ENCODE measurements around the gene PAK4. TPM values are rescaled to one million over a fixed set of nuclear protein-coding genes. Genes with fewer than 3 reads are reported as not detected.

PAK4 gene
- total and polyA plus RNA-seq, 5 donors from 2014 or later, result 0.87 to 10.9 (median 1.8) TPM

DNA sequence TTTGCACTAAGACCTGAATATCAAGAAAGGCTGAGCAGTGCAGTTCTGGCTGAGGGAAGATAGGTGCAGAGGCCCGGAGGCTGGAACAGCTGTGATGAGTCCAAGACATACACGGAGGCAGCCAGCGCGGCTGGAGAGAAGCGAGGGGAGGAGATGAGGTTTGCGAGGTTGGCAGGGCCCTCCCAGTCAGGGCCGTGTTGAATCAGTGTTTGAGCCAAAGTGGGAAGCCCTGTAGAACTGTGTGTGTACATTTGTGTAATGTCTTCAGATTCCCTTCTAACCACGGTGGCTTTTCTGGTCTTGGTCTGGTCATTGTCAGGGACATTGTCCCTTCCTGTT lies 34.9 kb downstream of the PAK4 start:
- Mint-ChIP-seq H3K9me3 (no peaks in the 10 kb centered on the region), H3K4me3 (no peak overlapping the region), H3K4me1 (peaks cover 0 to 25% (median 3%) of the 10 kb centered on the region in 4 donors), H3K27ac (no peak overlapping the region), H3K27me3 (no peaks in the 10 kb centered on the region), H3K36me3 (no peaks in the 10 kb centered on the region)
- no peaks in the 10 kb centered on the region for H3K9me3 ChIP-seq (ENCODE audit: control insufficient read depth in 2 of 2, low read length in 2 of 2)
- ATAC-seq (ENCODE audit: low read depth in 2 of 2) (no peak), DNase-seq (no peak)
- no peak overlapping the region for H3K27ac ChIP-seq (ENCODE audit: insufficient read depth, low read length, poor library complexity, severe bottlenecking)
- H3K36me3 ChIP-seq (ENCODE audit: control insufficient read depth, insufficient read depth, low read length), result no peaks in the 10 kb centered on the region
- no peak overlapping the region for H3K4me3 ChIP-seq (ENCODE audit: low read depth, low read length)
- no peaks in the 10 kb centered on the region for H3K27me3 ChIP-seq (ENCODE audit: control insufficient read depth, insufficient read depth, low read length)
- H3K4me1 ChIP-seq (ENCODE audit: control insufficient read depth, insufficient read depth, low read length, poor library complexity, severe bottlenecking), result no peaks in the 10 kb centered on the region

DNA sequence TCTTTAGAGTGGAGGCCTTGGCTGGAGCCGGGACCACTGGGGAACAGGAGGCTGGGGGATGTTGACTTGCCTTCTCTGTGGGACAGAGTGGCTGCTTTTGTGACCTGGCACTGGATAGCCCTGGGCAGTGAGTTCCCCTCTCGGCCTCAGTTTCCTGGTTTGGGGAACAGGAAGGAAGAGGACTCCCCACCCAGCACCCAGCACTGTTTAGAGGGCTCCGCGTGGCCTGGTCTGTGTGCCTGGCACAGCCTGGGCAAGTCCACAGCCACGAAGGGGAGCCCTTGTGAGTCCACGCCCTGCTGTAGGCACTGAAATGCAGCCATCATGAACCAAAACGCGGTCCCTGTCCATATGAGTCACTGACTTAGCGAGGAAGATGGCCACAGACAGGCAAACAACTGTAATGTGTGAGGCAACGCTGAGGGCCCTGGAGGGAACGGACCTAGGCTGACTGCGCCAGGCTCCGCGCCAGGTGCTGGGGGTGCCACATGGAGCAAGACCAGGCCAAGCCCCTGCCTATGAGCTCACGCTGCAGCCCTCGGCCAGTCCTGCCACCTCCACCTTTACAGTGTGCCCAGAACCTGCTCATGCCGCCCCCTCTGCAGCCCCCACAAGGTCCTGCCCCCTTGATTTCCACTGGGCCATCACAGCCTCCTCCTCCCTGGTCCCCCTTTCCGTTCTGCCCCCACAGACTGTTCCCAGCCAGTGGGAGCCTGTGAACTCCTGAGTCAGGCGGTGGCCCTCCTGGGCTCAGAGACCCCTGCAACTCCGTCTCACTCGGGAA lies 35.5 kb downstream of the PAK4 start:
- H3K9me3 ChIP-seq (ENCODE audit: control insufficient read depth in 2 of 2, low read length in 2 of 2), result no peaks in the 10 kb centered on the region
- no peak for ATAC-seq (ENCODE audit: low read depth in 2 of 2)
- H3K4me3 ChIP-seq (ENCODE audit: low read depth, low read length), result no peak overlapping the region
- no peak for DNase-seq
- H3K36me3 ChIP-seq (ENCODE audit: control insufficient read depth, insufficient read depth, low read length), result no peaks in the 10 kb centered on the region
- Mint-ChIP-seq H3K27ac (no peak overlapping the region), H3K36me3 (no peaks in the 10 kb centered on the region), H3K4me1 (peaks cover 0 to 21% (median 3%) of the 10 kb centered on the region in 4 donors), H3K9me3 (no peaks in the 10 kb centered on the region), H3K27me3 (no peaks in the 10 kb centered on the region), H3K4me3 (no peak overlapping the region)
- no peak overlapping the region for H3K27ac ChIP-seq (ENCODE audit: insufficient read depth, low read length, poor library complexity, severe bottlenecking)
- no peaks in the 10 kb centered on the region for H3K4me1 ChIP-seq (ENCODE audit: control insufficient read depth, insufficient read depth, low read length, poor library complexity, severe bottlenecking)
- H3K27me3 ChIP-seq (ENCODE audit: control insufficient read depth, insufficient read depth, low read length), result no peaks in the 10 kb centered on the region

DNA sequence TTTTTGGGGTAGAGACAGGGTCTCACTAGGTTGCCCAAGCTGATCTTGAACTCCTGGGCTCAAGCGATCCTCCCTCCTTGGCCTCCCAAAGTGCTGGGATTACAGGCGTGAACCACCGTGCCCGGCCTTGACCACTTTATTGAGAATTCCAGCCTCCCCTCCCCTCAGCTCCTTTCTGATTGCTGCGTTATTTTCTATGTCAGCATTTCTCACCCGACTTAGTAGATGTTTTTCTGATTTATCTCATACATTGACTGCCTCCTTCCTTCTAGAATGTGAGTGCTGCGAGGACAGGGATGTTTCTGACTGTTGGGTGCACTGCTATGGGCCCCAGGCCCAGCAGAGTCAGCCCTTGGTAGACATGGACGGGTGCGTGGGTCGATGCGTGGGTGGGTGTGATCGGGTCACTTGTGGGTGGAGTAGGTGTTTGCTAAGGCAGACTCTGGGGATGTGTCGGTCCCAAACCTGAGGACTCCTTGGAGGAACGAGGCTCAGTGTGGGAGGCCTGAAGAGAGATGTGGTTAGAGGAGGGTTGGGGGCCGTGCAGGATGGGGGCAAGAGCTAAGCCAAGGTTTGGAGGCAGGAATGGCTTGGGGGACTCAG lies 37.0 kb downstream of the PAK4 start:
- H3K4me1 Mint-ChIP-seq, result peaks cover 0 to 17% (median 3%) of the 10 kb centered on the region in 4 donors
- no peaks in the 10 kb centered on the region for H3K9me3 ChIP-seq (ENCODE audit: control insufficient read depth in 2 of 2, low read length in 2 of 2)
- no peaks in the 10 kb centered on the region for H3K9me3 Mint-ChIP-seq
- H3K27ac ChIP-seq (ENCODE audit: insufficient read depth, low read length, poor library complexity, severe bottlenecking), result no peak overlapping the region
- H3K36me3 ChIP-seq (ENCODE audit: control insufficient read depth, insufficient read depth, low read length), result no peaks in the 10 kb centered on the region
- H3K27me3 ChIP-seq (ENCODE audit: control insufficient read depth, insufficient read depth, low read length), result no peaks in the 10 kb centered on the region
- H3K36me3 Mint-ChIP-seq, result no peaks in the 10 kb centered on the region
- ATAC-seq (ENCODE audit: low read depth in 2 of 2), result no peak
- no peak for DNase-seq
- no peaks in the 10 kb centered on the region for H3K4me1 ChIP-seq (ENCODE audit: control insufficient read depth, insufficient read depth, low read length, poor library complexity, severe bottlenecking)
- H3K27me3 Mint-ChIP-seq, result no peaks in the 10 kb centered on the region
- H3K27ac Mint-ChIP-seq, result peak overlapping the region; percentile 3 to 88 (median 48)
- no peak overlapping the region for H3K4me3 ChIP-seq (ENCODE audit: low read depth, low read length)
- no peak overlapping the region for H3K4me3 Mint-ChIP-seq

DNA sequence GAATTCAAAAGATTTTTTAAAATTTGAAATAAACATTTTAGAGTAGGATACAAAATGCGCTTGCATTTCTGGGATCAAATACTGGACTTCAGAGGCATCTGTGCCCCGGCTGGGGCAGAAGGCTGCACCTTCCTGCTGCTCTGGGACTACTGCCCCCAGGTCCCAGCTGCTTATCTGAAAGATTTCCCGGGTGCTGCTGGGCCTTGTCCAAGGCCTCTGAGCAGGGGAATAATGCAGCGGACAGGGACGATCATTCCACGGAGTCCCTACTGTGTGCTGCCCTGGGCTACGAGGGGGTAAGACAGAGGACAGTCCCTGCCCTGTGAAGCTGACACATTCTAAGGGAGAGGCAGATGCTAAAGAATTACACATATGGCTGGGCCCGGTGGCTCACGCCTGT lies 38.0 kb downstream of the PAK4 start:
- no peak overlapping the region for H3K4me3 ChIP-seq (ENCODE audit: low read depth, low read length)
- Mint-ChIP-seq H3K9me3 (no peaks in the 10 kb centered on the region), H3K27me3 (no peaks in the 10 kb centered on the region), H3K4me3 (no peak overlapping the region), H3K36me3 (peaks cover 2% of the 10 kb centered on the region), H3K27ac (no peak overlapping the region), H3K4me1 (peaks cover 0 to 13% (median 3%) of the 10 kb centered on the region in 4 donors)
- H3K9me3 ChIP-seq (ENCODE audit: control insufficient read depth in 2 of 2, low read length in 2 of 2), result no peaks in the 10 kb centered on the region
- ATAC-seq (ENCODE audit: low read depth in 2 of 2) (no peak), DNase-seq (no peak)
- H3K4me1 ChIP-seq (ENCODE audit: control insufficient read depth, insufficient read depth, low read length, poor library complexity, severe bottlenecking), result no peaks in the 10 kb centered on the region
- no peaks in the 10 kb centered on the region for H3K36me3 ChIP-seq (ENCODE audit: control insufficient read depth, insufficient read depth, low read length)
- H3K27me3 ChIP-seq (ENCODE audit: control insufficient read depth, insufficient read depth, low read length), result no peaks in the 10 kb centered on the region
- no peak overlapping the region for H3K27ac ChIP-seq (ENCODE audit: insufficient read depth, low read length, poor library complexity, severe bottlenecking)

DNA sequence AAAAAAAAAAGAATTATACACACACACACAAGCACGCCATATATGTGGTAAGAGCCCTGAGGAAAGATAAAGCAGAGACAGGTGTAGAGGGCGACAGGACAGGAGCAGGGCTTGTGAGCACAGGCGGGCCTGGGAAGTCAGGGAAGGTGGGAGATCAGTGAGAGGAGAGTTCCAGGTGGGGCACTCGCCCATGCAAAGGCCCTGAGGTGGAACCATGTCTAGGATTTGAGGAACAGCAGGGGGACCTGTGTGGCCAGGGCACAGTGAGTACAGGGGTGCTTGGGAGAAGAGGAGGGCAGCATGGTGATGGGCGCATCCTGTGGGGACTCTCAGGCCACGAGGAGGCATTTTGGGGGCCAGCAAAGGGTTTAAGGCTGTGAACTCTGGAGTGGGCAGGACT lies 38.7 kb downstream of the PAK4 start:
- ATAC-seq (ENCODE audit: low read depth in 2 of 2), result no peak
- Mint-ChIP-seq H3K27me3 (no peaks in the 10 kb centered on the region), H3K9me3 (no peaks in the 10 kb centered on the region), H3K36me3 (peaks cover 9% of the 10 kb centered on the region), H3K4me3 (no peak overlapping the region), H3K4me1 (peaks cover 0 to 11% (median 4%) of the 10 kb centered on the region in 4 donors), H3K27ac (peak overlapping the region in 2 of 3 donors; percentile 70 to 80)
- no peak overlapping the region for H3K4me3 ChIP-seq (ENCODE audit: low read depth, low read length)
- H3K36me3 ChIP-seq (ENCODE audit: control insufficient read depth, insufficient read depth, low read length), result no peaks in the 10 kb centered on the region
- no peak overlapping the region for H3K27ac ChIP-seq (ENCODE audit: insufficient read depth, low read length, poor library complexity, severe bottlenecking)
- no peak for DNase-seq
- no peaks in the 10 kb centered on the region for H3K4me1 ChIP-seq (ENCODE audit: control insufficient read depth, insufficient read depth, low read length, poor library complexity, severe bottlenecking)
- H3K9me3 ChIP-seq (ENCODE audit: control insufficient read depth in 2 of 2, low read length in 2 of 2), result no peaks in the 10 kb centered on the region
- H3K27me3 ChIP-seq (ENCODE audit: control insufficient read depth, insufficient read depth, low read length), result no peaks in the 10 kb centered on the region

DNA sequence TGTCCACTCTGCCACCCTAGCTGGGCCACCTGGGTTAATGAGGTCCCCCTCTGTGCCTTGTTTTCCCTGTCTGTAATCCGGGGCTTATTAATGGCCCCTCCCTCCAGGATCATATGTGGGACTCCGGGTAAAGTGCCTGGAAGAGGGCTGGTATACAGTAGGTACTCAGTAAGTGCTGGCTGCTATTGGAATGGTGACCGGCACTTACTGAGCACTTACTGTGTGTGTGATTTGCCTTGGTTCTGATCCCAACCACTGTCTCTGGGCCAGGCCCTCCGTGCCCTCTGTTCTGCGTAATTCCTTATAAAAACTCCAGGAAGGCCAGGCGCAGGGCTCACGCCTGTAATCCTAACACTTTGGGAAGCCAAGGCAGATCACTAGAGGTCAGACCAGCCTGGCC lies 40.3 kb downstream of the PAK4 start:
- no peak overlapping the region for H3K27ac Mint-ChIP-seq
- no peaks in the 10 kb centered on the region for H3K27me3 Mint-ChIP-seq

DNA sequence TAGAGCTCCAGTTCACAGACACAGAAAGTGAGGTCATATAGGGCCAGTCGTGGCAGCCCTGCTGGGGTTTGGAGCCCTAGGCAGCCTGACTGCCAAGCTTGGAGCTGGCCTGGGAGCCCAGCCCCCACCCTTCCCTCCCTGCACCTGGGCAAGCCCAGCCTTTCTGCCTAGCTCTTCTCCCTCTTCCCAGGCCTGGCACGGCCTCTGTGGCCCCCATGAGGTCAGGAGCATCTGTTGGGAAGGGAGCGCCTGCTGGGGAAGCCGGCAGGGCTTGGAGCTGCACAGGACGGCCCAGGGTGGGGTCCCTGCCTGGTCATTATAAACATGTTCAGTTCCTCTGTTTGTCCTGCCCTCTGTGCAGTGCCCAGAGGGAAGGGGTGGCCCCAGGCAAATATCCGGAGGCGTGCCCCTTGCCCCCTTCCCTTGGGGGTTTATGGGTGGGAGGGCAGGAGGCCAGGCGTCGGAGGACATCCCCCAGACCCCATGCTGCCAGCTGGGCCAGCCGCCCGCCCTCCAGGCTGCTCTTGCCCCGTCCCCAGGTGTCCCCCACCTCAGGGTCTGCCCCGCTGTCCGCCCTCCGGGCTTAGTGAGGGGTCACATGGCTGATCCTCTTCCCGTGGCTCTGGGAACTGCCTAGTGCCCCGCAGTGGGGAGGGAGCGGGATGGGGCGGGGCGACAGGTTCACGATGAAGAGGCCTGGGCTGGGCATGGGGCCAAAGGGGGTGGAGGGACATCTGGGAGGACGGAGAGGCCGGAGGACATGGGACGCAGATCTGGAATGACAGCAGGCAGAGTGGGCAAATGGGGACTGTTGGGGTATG lies 41.2 kb downstream of the PAK4 start:
- no peaks in the 10 kb centered on the region for H3K9me3 ChIP-seq (ENCODE audit: control insufficient read depth in 2 of 2, low read length in 2 of 2)
- H3K4me3 ChIP-seq (ENCODE audit: low read depth, low read length), result no peak overlapping the region
- Mint-ChIP-seq H3K36me3 (peaks cover 9% of the 10 kb centered on the region), H3K27ac (no peak overlapping the region), H3K4me1 (peaks cover 0 to 5% (median 3%) of the 10 kb centered on the region in 4 donors), H3K27me3 (no peaks in the 10 kb centered on the region), H3K9me3 (no peaks in the 10 kb centered on the region), H3K4me3 (no peak overlapping the region)
- no peaks in the 10 kb centered on the region for H3K27me3 ChIP-seq (ENCODE audit: control insufficient read depth, insufficient read depth, low read length)
- no peak overlapping the region for H3K27ac ChIP-seq (ENCODE audit: insufficient read depth, low read length, poor library complexity, severe bottlenecking)
- no peak for ATAC-seq (ENCODE audit: low read depth in 2 of 2)
- peaks cover 5% of the 10 kb centered on the region for H3K36me3 ChIP-seq (ENCODE audit: control insufficient read depth, insufficient read depth, low read length)
- no peak for DNase-seq
- H3K4me1 ChIP-seq (ENCODE audit: control insufficient read depth, insufficient read depth, low read length, poor library complexity, severe bottlenecking), result no peaks in the 10 kb centered on the region

More for the DNA sequence above, 40.3 kb downstream of the PAK4 start:
- DNase-seq (no peak), ATAC-seq (ENCODE audit: low read depth in 2 of 2) (no peak)
- H3K4me3 Mint-ChIP-seq, result no peak overlapping the region
- H3K27me3 ChIP-seq (ENCODE audit: control insufficient read depth, insufficient read depth, low read length), result no peaks in the 10 kb centered on the region
- H3K36me3 ChIP-seq (ENCODE audit: control insufficient read depth, insufficient read depth, low read length), result peaks cover 4% of the 10 kb centered on the region
- no peaks in the 10 kb centered on the region for H3K9me3 ChIP-seq (ENCODE audit: control insufficient read depth in 2 of 2, low read length in 2 of 2)
- H3K36me3 Mint-ChIP-seq, result peaks cover 9% of the 10 kb centered on the region
- no peaks in the 10 kb centered on the region for H3K9me3 Mint-ChIP-seq
- H3K27ac ChIP-seq (ENCODE audit: insufficient read depth, low read length, poor library complexity, severe bottlenecking), result no peak overlapping the region
- H3K4me1 Mint-ChIP-seq, result peaks cover 0 to 5% (median 3%) of the 10 kb centered on the region in 4 donors
- H3K4me1 ChIP-seq (ENCODE audit: control insufficient read depth, insufficient read depth, low read length, poor library complexity, severe bottlenecking), result no peaks in the 10 kb centered on the region
- H3K4me3 ChIP-seq (ENCODE audit: low read depth, low read length), result no peak overlapping the region

Measured in CD4-positive, CD25-positive, alpha-beta regulatory T cell (primary cell).